ENCODE results near the gene M1AP.

Gene M1AP

GRCh38 chr2:74593826-74594772, 54.0 kb downstream of the M1AP start:
- Histone ChIP-seq H3K4me1 (ENCODE audit: control insufficient read depth, insufficient read depth, low read length) (no peaks in the 10 kb centered on the region), H3K36me3 (ENCODE audit: control insufficient read depth, insufficient read depth, low read length) (no peaks in the 10 kb centered on the region), H3K27me3 (ENCODE audit: control insufficient read depth, insufficient read depth, low read length) (no peaks in the 10 kb centered on the region), H3K9ac (ENCODE audit: low read length) (no peak overlapping the region), H3K4me3 (ENCODE audit: low read depth, low read length) (no peak overlapping the region), H3K9me3 (ENCODE audit: control insufficient read depth, insufficient read depth, low read depth, low read length) (no peaks in the 10 kb centered on the region), H3K27ac (ENCODE audit: low read depth, low read length) (no peak overlapping the region)

DNA sequence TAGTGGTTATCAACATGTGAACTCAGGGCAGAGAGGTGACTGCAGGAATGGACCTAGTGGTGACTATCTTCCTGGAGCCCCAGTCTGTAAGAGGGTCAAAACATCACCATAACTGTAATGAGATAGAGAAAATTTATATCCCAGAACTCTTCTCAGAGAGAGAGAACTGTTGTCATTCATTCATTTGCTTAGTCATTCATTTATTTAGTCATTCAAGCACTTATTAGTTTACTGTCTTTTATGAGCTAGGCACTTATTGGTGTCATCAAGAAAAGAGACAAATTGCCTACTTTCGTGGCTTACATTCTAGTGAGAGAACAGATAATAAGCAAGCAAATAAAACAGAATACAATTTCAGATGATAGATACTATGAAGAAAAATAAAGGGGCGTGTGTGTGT, 59.5 kb downstream of the M1AP start:
- no peak overlapping the region for H3K27ac ChIP-seq (ENCODE audit: low read depth, low read length)
- H3K27me3 ChIP-seq (ENCODE audit: control insufficient read depth, insufficient read depth, low read length) = no peaks in the 10 kb centered on the region
- H3K4me1 ChIP-seq (ENCODE audit: control insufficient read depth, insufficient read depth, low read length) = peaks cover 14% of the 10 kb centered on the region
- H3K9ac ChIP-seq (ENCODE audit: low read length) = no peak overlapping the region
- no peak overlapping the region for H3K4me3 ChIP-seq (ENCODE audit: low read depth, low read length)
- no peaks in the 10 kb centered on the region for H3K9me3 ChIP-seq (ENCODE audit: control insufficient read depth, insufficient read depth, low read depth, low read length)
- H3K36me3 ChIP-seq (ENCODE audit: control insufficient read depth, insufficient read depth, low read length) = no peaks in the 10 kb centered on the region

GRCh38 chr2:74587664-74588277, 60.4 kb downstream of the M1AP start:
- H3K27ac ChIP-seq (ENCODE audit: low read depth, low read length) = no peak overlapping the region
- no peak overlapping the region for H3K4me3 ChIP-seq (ENCODE audit: low read depth, low read length)
- no peaks in the 10 kb centered on the region for H3K9me3 ChIP-seq (ENCODE audit: control insufficient read depth, insufficient read depth, low read depth, low read length)

DNA sequence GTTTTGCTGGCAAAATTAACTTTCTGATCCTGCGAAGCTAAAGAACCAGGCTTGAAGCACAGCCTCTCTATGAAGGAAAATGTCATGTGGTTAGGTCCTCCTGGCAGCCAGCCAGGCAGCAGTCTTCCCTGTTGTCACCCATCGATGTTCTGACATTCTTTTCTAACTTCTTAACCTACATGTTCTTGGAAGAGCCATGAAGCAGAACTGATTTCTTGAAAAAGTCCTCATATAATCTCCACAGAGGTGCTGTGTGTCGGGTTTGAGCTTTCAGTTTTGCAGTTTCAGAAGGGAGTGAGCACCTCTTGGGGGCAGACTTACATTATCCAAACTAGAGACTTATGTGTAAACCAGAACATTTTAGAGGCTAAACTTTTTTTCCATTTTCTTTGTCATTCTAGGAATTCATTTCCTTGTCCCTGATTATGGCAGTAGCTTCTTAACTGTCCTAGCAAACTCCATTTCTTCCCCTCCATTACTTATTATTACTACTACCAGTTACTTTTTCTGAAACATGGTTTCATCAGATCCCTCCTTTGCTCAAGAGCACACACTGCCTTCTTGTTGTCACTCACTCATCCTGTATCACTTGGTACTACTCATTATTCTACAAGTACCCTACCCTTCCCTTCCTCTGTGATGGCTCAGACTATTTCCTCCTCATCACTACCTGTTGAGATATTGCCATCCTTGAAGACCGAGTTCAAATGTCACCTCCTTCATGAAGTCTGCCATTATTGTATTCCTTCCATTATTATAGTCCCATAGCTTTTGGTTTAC, 62.5 kb downstream of the M1AP start:
- peaks cover 20% of the 10 kb centered on the region for H3K4me1 ChIP-seq (ENCODE audit: control insufficient read depth, insufficient read depth, low read length)
- H3K9me3 ChIP-seq (ENCODE audit: control insufficient read depth, insufficient read depth, low read depth, low read length) = no peaks in the 10 kb centered on the region
- H3K9ac ChIP-seq (ENCODE audit: low read length) = no peak overlapping the region
- no peak overlapping the region for H3K4me3 ChIP-seq (ENCODE audit: low read depth, low read length)
- no peaks in the 10 kb centered on the region for H3K36me3 ChIP-seq (ENCODE audit: control insufficient read depth, insufficient read depth, low read length)
- no peak overlapping the region for H3K27ac ChIP-seq (ENCODE audit: low read depth, low read length)
- H3K27me3 ChIP-seq (ENCODE audit: control insufficient read depth, insufficient read depth, low read length) = no peaks in the 10 kb centered on the region

More at GRCh38 chr2:74587664-74588277, 60.4 kb downstream of the M1AP start:
- H3K9ac ChIP-seq (ENCODE audit: low read length) = no peak overlapping the region
- no peaks in the 10 kb centered on the region for H3K27me3 ChIP-seq (ENCODE audit: control insufficient read depth, insufficient read depth, low read length)
- H3K4me1 ChIP-seq (ENCODE audit: control insufficient read depth, insufficient read depth, low read length) = peaks cover 20% of the 10 kb centered on the region
- no peaks in the 10 kb centered on the region for H3K36me3 ChIP-seq (ENCODE audit: control insufficient read depth, insufficient read depth, low read length)

DNA sequence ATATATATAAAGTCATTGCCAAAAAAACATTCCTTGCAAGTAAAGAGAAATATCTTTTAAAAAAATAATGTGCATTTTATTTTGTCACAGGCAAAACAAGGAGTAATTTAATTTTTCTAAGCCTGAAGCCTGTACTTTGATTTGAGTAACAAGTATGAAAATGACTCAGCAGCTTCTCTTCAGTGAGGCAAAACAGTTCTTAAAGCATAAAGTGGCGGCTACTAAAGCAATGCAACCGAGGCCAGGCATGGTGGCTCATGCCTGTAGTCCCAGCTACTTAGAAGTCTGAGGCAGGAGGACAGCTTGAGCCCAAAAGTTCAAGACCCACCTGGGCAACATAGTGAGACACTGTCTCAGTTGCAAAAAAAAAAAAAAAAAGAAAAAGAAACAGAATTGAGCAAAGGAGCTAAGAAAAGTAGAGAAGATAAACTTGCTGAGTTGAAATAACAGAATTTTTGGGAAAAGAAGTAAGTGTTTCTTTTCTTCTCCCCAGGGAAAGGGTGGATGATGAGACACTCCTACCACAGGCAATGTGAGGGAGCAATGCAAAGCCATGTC, 64.0 kb downstream of the M1AP start:
- no peaks in the 10 kb centered on the region for H3K27me3 ChIP-seq (ENCODE audit: control insufficient read depth, insufficient read depth, low read length)
- no peak overlapping the region for H3K9ac ChIP-seq (ENCODE audit: low read length)
- H3K9me3 ChIP-seq (ENCODE audit: control insufficient read depth, insufficient read depth, low read depth, low read length) = no peaks in the 10 kb centered on the region
- H3K36me3 ChIP-seq (ENCODE audit: control insufficient read depth, insufficient read depth, low read length) = no peaks in the 10 kb centered on the region
- no peak overlapping the region for H3K27ac ChIP-seq (ENCODE audit: low read depth, low read length)
- H3K4me3 ChIP-seq (ENCODE audit: low read depth, low read length) = no peak overlapping the region
- peaks cover 20% of the 10 kb centered on the region for H3K4me1 ChIP-seq (ENCODE audit: control insufficient read depth, insufficient read depth, low read length)

- H3K27ac ChIP-seq (ENCODE audit: low read depth, low read length) = no peak overlapping the region
- H3K36me3 ChIP-seq (ENCODE audit: control insufficient read depth, insufficient read depth, low read length) = no peaks in the 10 kb centered on the region
- H3K4me3 ChIP-seq (ENCODE audit: low read depth, low read length) = no peak overlapping the region
- peaks cover 20% of the 10 kb centered on the region for H3K4me1 ChIP-seq (ENCODE audit: control insufficient read depth, insufficient read depth, low read length)
- no peaks in the 10 kb centered on the region for H3K27me3 ChIP-seq (ENCODE audit: control insufficient read depth, insufficient read depth, low read length)
- H3K9ac ChIP-seq (ENCODE audit: low read length) = no peak overlapping the region
- no peaks in the 10 kb centered on the region for H3K9me3 ChIP-seq (ENCODE audit: control insufficient read depth, insufficient read depth, low read depth, low read length)
These were observed 64.6 kb downstream of the M1AP start for GRCh38 chr2:74583504-74583903.

- Histone ChIP-seq H3K4me3 (ENCODE audit: low read depth, low read length) (no peak overlapping the region), H3K27ac (ENCODE audit: low read depth, low read length) (no peak overlapping the region), H3K9me3 (ENCODE audit: control insufficient read depth, insufficient read depth, low read depth, low read length) (no peaks in the 10 kb centered on the region), H3K36me3 (ENCODE audit: control insufficient read depth, insufficient read depth, low read length) (no peaks in the 10 kb centered on the region), H3K9ac (ENCODE audit: low read length) (no peak overlapping the region), H3K27me3 (ENCODE audit: control insufficient read depth, insufficient read depth, low read length) (no peaks in the 10 kb centered on the region), H3K4me1 (ENCODE audit: control insufficient read depth, insufficient read depth, low read length) (peaks cover 20% of the 10 kb centered on the region)
These were observed 65.9 kb downstream of the M1AP start for GRCh38 chr2:74582184-74582583.

- H3K4me3 ChIP-seq (ENCODE audit: low read depth, low read length) = no peak overlapping the region
- no peaks in the 10 kb centered on the region for H3K27me3 ChIP-seq (ENCODE audit: control insufficient read depth, insufficient read depth, low read length)
- H3K27ac ChIP-seq (ENCODE audit: low read depth, low read length) = no peak overlapping the region
- H3K4me1 ChIP-seq (ENCODE audit: control insufficient read depth, insufficient read depth, low read length) = peaks cover 20% of the 10 kb centered on the region
- no peak overlapping the region for H3K9ac ChIP-seq (ENCODE audit: low read length)
- no peaks in the 10 kb centered on the region for H3K9me3 ChIP-seq (ENCODE audit: control insufficient read depth, insufficient read depth, low read depth, low read length)
- H3K36me3 ChIP-seq (ENCODE audit: control insufficient read depth, insufficient read depth, low read length) = no peaks in the 10 kb centered on the region
These were observed 66.7 kb downstream of the M1AP start for GRCh38 chr2:74581463-74581862.

DNA sequence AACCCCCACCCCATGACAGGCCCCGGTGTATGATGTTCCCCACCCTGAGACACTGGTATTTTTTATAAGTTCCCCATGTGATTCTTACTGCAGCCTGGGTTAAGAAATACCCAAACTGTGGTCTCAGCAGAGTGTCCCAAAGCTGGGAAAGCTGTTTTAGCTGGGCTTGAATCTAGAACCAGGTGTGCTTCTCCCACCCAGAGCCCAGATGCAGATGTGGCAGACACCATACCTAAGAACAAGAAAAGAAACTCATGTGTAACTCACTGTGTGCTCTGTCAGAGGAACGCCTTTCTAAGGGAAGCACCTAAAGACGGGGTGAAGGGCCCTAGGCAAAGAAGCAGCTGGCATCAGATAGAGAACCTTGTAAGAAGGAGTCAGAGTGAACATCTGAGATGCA, 69.7 kb downstream of the M1AP start:
- H3K4me1 ChIP-seq (ENCODE audit: control insufficient read depth, insufficient read depth, low read length) = peaks cover 7% of the 10 kb centered on the region; the same call in 1 of the 2 replicates
- no peak overlapping the region for H3K9ac ChIP-seq (ENCODE audit: low read length)
- H3K9me3 ChIP-seq (ENCODE audit: control insufficient read depth, insufficient read depth, low read depth, low read length) = no peaks in the 10 kb centered on the region
- no peak overlapping the region for H3K27ac ChIP-seq (ENCODE audit: low read depth, low read length)
- no peaks in the 10 kb centered on the region for H3K36me3 ChIP-seq (ENCODE audit: control insufficient read depth, insufficient read depth, low read length)
- H3K4me3 ChIP-seq (ENCODE audit: low read depth, low read length) = no peak overlapping the region
- H3K27me3 ChIP-seq (ENCODE audit: control insufficient read depth, insufficient read depth, low read length) = no peaks in the 10 kb centered on the region; the same call in 1 of the 2 replicates

DNA sequence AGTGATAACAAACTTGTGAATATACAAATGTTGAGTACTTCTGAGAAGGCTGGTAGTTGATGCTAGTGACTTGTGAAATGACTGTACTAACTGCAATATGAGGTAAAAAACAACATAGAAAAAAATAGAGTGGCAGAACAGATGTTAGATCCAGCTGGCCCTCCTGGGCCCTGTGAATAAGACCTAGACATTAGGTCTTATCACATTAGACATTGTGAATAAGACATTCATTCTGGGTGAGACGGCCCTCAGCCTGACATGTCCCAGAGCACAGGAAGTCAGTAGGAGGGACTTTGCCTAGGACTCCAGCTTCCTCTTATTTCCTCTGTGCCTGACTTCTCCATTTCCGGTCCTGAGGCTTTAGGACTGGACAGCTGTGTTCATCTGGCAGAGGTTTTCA, 70.7 kb downstream of the M1AP start:
- Histone ChIP-seq H3K27ac (ENCODE audit: low read depth, low read length) (no peak overlapping the region), H3K27me3 (ENCODE audit: control insufficient read depth, insufficient read depth, low read length) (no peaks in the 10 kb centered on the region; the same call in 1 of the 2 replicates), H3K9me3 (ENCODE audit: control insufficient read depth, insufficient read depth, low read depth, low read length) (no peaks in the 10 kb centered on the region), H3K4me3 (ENCODE audit: low read depth, low read length) (no peak overlapping the region), H3K4me1 (ENCODE audit: control insufficient read depth, insufficient read depth, low read length) (peaks cover 4% of the 10 kb centered on the region; the same call in 1 of the 2 replicates), H3K36me3 (ENCODE audit: control insufficient read depth, insufficient read depth, low read length) (no peaks in the 10 kb centered on the region), H3K9ac (ENCODE audit: low read length) (no peak overlapping the region)
